HL-60 (cell line): ENCODE results near the gene MPPED1.

ENCODE experiments used
- CTCF ChIP-seq: IDR thresholded peaks from one replicate; pipeline ENCODE4 v1.5.1; 2011; ENCODE audit warnings: low read length, control low read depth, inconsistent platforms; ENCODE audit not compliant: insufficient read depth
- GABPA ChIP-seq: IDR thresholded peaks from 2 replicates; pipeline ENCODE4 v1.6.1; 2012; ENCODE audit warnings: low read depth
- POLR2AphosphoS5 ChIP-seq: IDR thresholded peaks from 2 replicates; pipeline ENCODE4 v1.6.1; 2012; ENCODE audit warnings: low read depth
- REST ChIP-seq: IDR thresholded peaks from 2 replicates; pipeline ENCODE4 v1.6.1; 2012; ENCODE audit warnings: low read depth; ENCODE audit not compliant: insufficient replicate concordance

DNA sequence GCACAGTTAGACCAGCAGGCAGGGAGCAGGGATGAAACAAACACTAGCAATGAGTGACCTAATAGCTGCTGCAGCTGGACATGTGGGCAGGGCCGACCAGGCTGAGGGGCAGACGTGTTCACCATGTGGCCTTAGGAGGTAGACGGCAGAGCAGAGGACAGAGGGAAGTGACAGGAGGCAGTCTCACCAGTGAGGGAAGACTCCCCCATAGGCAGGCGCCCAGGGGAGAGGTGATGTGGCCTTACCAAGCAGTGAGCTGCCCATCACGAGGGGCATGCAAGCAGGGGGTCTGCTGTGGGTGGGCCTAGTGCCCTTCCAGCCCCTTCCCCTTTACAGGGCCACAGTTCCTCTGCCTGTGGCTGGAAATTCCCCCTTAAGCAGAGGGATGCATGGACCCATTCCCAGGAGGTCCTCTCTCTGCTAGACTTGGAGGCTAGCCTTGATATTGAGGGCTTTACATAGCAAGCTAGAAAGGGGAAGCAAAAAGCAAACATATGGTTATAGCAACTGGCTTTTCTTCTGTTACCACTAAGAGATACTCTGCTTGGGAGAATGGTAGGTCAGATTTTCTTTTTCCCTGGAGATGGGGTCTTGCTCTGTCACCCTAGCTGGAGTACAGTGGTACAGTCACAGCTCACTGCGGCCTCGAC is 67.6 kb downstream of the MPPED1 start:
- TF ChIP-seq CTCF = no peak
- no peak for TF ChIP-seq REST
- TF ChIP-seq POLR2AphosphoS5 = no peak
- no peak for TF ChIP-seq GABPA
